GM19324 (cell line): ENCODE measurements around the gene ENDOU.
"Not testable (repeated sequence)": the region's sequence is repeated elsewhere in the genome, so short reads cannot be mapped to it uniquely, and the experiment has no call there.

ENCODE experiments used
- ATAC-seq: cut with Tn5 transposase; IDR thresholded peaks from one replicate; pipeline ENCODE4 v1.9.1; 2021; ENCODE audit warnings: mild to moderate bottlenecking, moderate library complexity; ENCODE audit not compliant: unreplicated experiment, low FRiP score

The ENDOU gene

GRCh38 chr12:47700263-47700662 is 25.0 kb downstream of the ENDOU start:
- ATAC-seq: no peak

GRCh38 chr12:47698631-47699030 is 26.7 kb downstream of the ENDOU start:
- ATAC-seq: no peak

GRCh38 chr12:47698055-47698454 is 27.2 kb downstream of the ENDOU start:
- ATAC-seq: no peak

- no peak for ATAC-seq
Observed at GRCh38 chr12:47689215-47689614, 36.1 kb downstream of the ENDOU start.

- no peak for ATAC-seq
Observed at GRCh38 chr12:47687636-47688035, 37.7 kb downstream of the ENDOU start.

- no peak for ATAC-seq
Observed at GRCh38 chr12:47686645-47687240, 38.5 kb downstream of the ENDOU start.

GRCh38 chr12:47679785-47680184 is 45.5 kb downstream of the ENDOU start:
- no peak for ATAC-seq

- ATAC-seq: no peak
Observed at GRCh38 chr12:47672068-47672467, 53.2 kb downstream of the ENDOU start.

GRCh38 chr12:47667935-47668334 is 57.4 kb downstream of the ENDOU start:
- ATAC-seq: not testable (repeated sequence)
